Hepatocyte (in vitro differentiated cells): Measurements from ENCODE around the gene MSI2. TPM values are rescaled to one million over a fixed set of nuclear protein-coding genes. Genes with fewer than 3 reads are reported as not detected.
A peak's percentile ranks its signal among the peaks of the same experiment; 100 is the strongest.

ENCODE experiments used
- DNase-seq: peaks from one replicate; pipeline ENCODE4 v3.0.0-alpha.2; 2016; ENCODE audit warnings: low spot score
- H2AFZ ChIP-seq: fragments of 200-600 bp; sonication (generic); 2 replicates; pipeline ENCODE4 v1.6.0; 2016; ENCODE audit warnings: antibody characterized with exemption, mild to moderate bottlenecking
- H3K27ac ChIP-seq: fragments of 200-600 bp; sonication (generic); 2 replicates; pipeline ENCODE4 v1.5.1; 2016; ENCODE audit warnings: mild to moderate bottlenecking
- H3K27me3 ChIP-seq: fragments of 200-600 bp; sonication (generic); 2 replicates; pipeline ENCODE4 v1.6.1; 2016
- H3K36me3 ChIP-seq: fragments of 200-600 bp; sonication (generic); replicated peaks from 2 replicates; pipeline ENCODE4 v1.5.1; 2016; ENCODE audit warnings: low read depth; ENCODE audit not compliant: insufficient read depth
- H3K4me1 ChIP-seq: fragments of 200-600 bp; sonication (generic); 2 replicates; pipeline ENCODE4 v1.5.1; 2016; ENCODE audit warnings: mild to moderate bottlenecking, moderate library complexity; ENCODE audit not compliant: insufficient read depth
- H3K4me2 ChIP-seq: fragments of 200-600 bp; sonication (generic); 2 replicates; pipeline ENCODE4 v1.6.0; 2016
- H3K4me3 ChIP-seq: fragments of 200-600 bp; sonication (generic); 2 replicates; pipeline ENCODE4 v1.5.1; 2016; ENCODE audit warnings: mild to moderate bottlenecking
- H3K79me2 ChIP-seq: fragments of 200-600 bp; sonication (generic); 2 replicates; pipeline ENCODE4 v1.6.0; 2017; ENCODE audit warnings: mild to moderate bottlenecking
- H3K9me2 ChIP-seq: fragments of 200-600 bp; sonication (generic); replicated peaks from 2 replicates; pipeline ENCODE4 v1.6.0; 2017; ENCODE audit warnings: mild to moderate bottlenecking; ENCODE audit not compliant: insufficient read depth
- H3K9me3 ChIP-seq: fragments of 200-600 bp; sonication (generic); 2 replicates; pipeline ENCODE4 v1.5.1; 2016; ENCODE audit warnings: low read depth, mild to moderate bottlenecking
- H4K20me1 ChIP-seq: fragments of 200-600 bp; sonication (generic); 2 replicates; pipeline ENCODE4 v1.6.0; 2016; ENCODE audit warnings: mild to moderate bottlenecking; ENCODE audit not compliant: insufficient read depth, poor library complexity, severe bottlenecking
- EZH2 ChIP-seq: fragments of 200-600 bp; sonication (generic); IDR thresholded peaks from 2 replicates; pipeline ENCODE4 v1.6.1; 2016; ENCODE audit warnings: antibody characterized with exemption, mild to moderate bottlenecking, borderline replicate concordance
- EZH2phosphoT487 ChIP-seq: fragments of 200-600 bp; sonication (generic); IDR thresholded peaks from one replicate; pipeline ENCODE4 v1.6.1; 2018; ENCODE audit warnings: antibody characterized with exemption, mild to moderate bottlenecking, low read depth, moderate library complexity; ENCODE audit not compliant: unreplicated experiment, severe bottlenecking
- WGBS: methylation state at CpG from one replicate; pipeline ENCODE4 v1.1.6; 2016; ENCODE audit warnings: low lambda C conversion rate; ENCODE audit errors: missing lambda C conversion rate; 5-methylcytosine and 5-hydroxymethylcytosine counted together
- polyA plus RNA-seq: library from polyadenylated mRNA; unstranded; fragments of >200 nt; fragmentation: Nextera tagmentation; extraction: Ambion mirVana; gene quantifications from 2 replicates; pipeline ENCODE4 v1.2.1, GENCODE V29; 2016
- total RNA-seq: library from RNA; depleted of rRNA; stranded (reverse); fragments of >200 nt; gene quantifications from 2 replicates; pipeline ENCODE4 v1.2.3, GENCODE V29; 2014
- TF ChIP-seq, protein P1 (sequence below): fragments of 200-600 bp; sonication (generic); IDR thresholded peaks from 2 replicates; pipeline ENCODE4 v1.5.1; 2016; ENCODE audit warnings: antibody characterized with exemption, mild to moderate bottlenecking; ENCODE audit not compliant: poor library complexity

The MSI2 gene
- total and polyA plus RNA-seq, 2 experiments from 2014 or later = 16.1 to 60.6 TPM

DNA sequence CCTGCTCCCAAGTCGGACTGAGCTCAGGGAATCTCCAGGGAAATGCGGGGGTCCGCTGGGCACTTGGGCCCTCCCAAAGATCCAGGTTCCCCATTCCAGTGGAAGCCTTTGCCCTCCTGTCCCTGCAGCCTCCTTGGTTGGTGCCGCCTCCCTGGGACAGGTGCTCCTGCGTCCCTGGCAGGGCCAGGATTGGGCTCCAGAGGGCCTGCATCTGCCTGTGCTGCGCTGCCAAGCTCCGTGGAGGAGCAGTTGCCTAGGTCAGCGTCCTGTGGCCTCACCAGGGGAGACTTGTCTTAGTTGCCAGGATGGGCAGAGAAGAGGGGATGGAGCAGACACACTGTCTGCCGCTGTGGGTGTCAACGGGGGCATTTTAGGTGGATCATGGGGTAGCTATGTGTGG lies 67.1 kb downstream of the MSI2 start:
- H3K36me3 ChIP-seq = no peaks in the 10 kb centered on the region
- DNase-seq = no peak
- H3K4me2 ChIP-seq = no peak overlapping the region
- no peaks in the 10 kb centered on the region for H3K27me3 ChIP-seq
- peaks cover 5% of the 10 kb centered on the region for H4K20me1 ChIP-seq
- 97% methylated on average over 10 of the region's 10 CpGs for WGBS
- H3K4me3 ChIP-seq = no peak overlapping the region
- no peaks in the 10 kb centered on the region for H3K9me2 ChIP-seq
- no peak overlapping the region for H2AFZ ChIP-seq
- no peak overlapping the region for H3K27ac ChIP-seq
- peaks cover 49% of the 10 kb centered on the region for H3K79me2 ChIP-seq
- TF ChIP-seq EZH2phosphoT487 = no peak
- TF ChIP-seq EZH2 = no peak
- H3K9me3 ChIP-seq = no peaks in the 10 kb centered on the region
- no peaks in the 10 kb centered on the region for H3K4me1 ChIP-seq

DNA sequence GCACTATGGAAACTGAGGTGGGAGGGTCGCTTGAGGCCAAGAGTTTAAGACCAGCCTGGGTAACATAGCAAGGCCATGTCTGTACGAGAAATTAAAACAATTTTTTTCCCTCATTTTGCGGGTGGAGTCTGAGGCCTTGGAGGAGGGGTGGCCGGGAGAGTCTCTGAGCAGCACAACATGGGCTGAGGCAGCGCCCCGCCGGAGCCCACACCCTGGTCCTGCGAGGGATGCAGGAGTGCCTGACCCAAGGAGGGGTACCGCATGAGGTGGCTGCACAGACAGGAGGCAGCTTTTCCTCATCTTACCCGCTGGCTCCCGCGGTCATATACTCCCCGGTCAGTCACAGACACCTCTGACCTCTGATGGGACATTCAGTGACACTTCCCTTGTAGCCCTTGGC lies 67.7 kb downstream of the MSI2 start:
- Histone ChIP-seq H4K20me1 (peaks cover 5% of the 10 kb centered on the region), H3K4me2 (no peak overlapping the region), H3K9me2 (no peaks in the 10 kb centered on the region), H3K27me3 (no peaks in the 10 kb centered on the region), H3K79me2 (peaks cover 43% of the 10 kb centered on the region), H2AFZ (no peak overlapping the region), H3K9me3 (no peaks in the 10 kb centered on the region), H3K27ac (no peak overlapping the region), H3K4me1 (no peaks in the 10 kb centered on the region), H3K36me3 (no peaks in the 10 kb centered on the region), H3K4me3 (no peak overlapping the region)
- no peak for DNase-seq
- 95% methylated on average over 13 of the region's 13 CpGs for WGBS
- no peak for TF ChIP-seq EZH2
- TF ChIP-seq, protein P1, sequence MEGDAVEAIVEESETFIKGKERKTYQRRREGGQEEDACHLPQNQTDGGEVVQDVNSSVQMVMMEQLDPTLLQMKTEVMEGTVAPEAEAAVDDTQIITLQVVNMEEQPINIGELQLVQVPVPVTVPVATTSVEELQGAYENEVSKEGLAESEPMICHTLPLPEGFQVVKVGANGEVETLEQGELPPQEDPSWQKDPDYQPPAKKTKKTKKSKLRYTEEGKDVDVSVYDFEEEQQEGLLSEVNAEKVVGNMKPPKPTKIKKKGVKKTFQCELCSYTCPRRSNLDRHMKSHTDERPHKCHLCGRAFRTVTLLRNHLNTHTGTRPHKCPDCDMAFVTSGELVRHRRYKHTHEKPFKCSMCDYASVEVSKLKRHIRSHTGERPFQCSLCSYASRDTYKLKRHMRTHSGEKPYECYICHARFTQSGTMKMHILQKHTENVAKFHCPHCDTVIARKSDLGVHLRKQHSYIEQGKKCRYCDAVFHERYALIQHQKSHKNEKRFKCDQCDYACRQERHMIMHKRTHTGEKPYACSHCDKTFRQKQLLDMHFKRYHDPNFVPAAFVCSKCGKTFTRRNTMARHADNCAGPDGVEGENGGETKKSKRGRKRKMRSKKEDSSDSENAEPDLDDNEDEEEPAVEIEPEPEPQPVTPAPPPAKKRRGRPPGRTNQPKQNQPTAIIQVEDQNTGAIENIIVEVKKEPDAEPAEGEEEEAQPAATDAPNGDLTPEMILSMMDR = no peak
- TF ChIP-seq EZH2phosphoT487 = no peak

DNA sequence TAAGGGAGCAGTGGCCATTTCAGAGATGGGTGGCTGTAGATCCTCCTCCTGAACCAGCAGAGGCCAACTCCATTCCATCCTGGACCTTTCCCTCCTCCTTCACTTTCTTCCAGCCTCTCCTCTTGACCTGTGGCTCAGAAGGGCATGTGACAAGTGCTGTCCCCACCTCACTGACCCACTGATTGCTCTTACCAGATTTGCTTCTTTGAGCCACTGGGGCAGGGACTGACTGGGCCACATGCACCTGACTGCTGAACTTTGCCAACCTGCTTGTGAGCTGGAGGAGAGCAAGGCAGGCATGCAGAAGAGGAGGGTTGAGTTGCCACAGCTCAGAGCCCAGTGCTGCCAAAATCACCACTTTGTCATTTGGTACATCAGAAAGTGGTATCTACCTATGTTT lies 68.3 kb downstream of the MSI2 start:
- Histone ChIP-seq H3K9me2 (no peaks in the 10 kb centered on the region), H3K4me2 (no peak overlapping the region), H3K27me3 (no peaks in the 10 kb centered on the region), H2AFZ (no peak overlapping the region), H3K4me3 (no peak overlapping the region), H3K4me1 (no peaks in the 10 kb centered on the region), H3K27ac (no peak overlapping the region), H3K9me3 (no peaks in the 10 kb centered on the region), H3K36me3 (no peaks in the 10 kb centered on the region), H3K79me2 (peaks cover 39% of the 10 kb centered on the region), H4K20me1 (peaks cover 3% of the 10 kb centered on the region)
- DNase-seq = no peak
- TF ChIP-seq EZH2phosphoT487 (no peak), EZH2 (no peak)
- TF ChIP-seq, protein P1 = no peak

DNA sequence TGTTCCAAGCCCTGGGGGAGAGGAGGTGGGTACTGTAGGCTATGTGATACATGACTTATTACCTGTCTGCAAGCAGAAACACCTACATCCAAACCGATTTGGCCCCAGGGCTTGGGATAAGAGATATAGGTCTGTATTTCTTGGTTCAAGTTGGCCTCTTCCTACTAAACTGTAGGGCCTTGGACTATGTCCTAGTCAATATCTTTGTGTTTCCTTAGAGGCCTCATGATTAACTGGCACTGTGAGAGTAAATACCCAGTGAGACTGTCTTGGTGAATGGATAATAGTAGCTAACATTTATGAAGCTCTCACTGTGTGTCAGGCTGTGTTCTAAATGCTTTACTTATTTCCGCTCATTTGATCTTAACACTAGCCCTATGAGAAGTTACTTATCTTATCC lies 70.0 kb downstream of the MSI2 start:
- H3K79me2 ChIP-seq = peaks cover 38% of the 10 kb centered on the region
- no peak overlapping the region for H3K4me2 ChIP-seq
- H3K4me3 ChIP-seq = no peak overlapping the region
- WGBS = 76% methylated on average over 2 of the region's 2 CpGs
- H3K4me1 ChIP-seq = no peaks in the 10 kb centered on the region
- DNase-seq = peak; percentile 26
- H4K20me1 ChIP-seq = peaks cover 3% of the 10 kb centered on the region
- no peaks in the 10 kb centered on the region for H3K27me3 ChIP-seq
- no peaks in the 10 kb centered on the region for H3K36me3 ChIP-seq
- H3K9me2 ChIP-seq = no peaks in the 10 kb centered on the region
- H3K9me3 ChIP-seq = no peaks in the 10 kb centered on the region
- peak overlapping the region; percentile 70 for H3K27ac ChIP-seq
- TF ChIP-seq, protein P1 = no peak
- H2AFZ ChIP-seq = no peak overlapping the region
